Stimulated activated CD8-positive, alpha-beta memory T cell treated with anti-CD3 and anti-CD28 coated beads, Interleukin-12 subunit alpha, Interleukin-12 subunit beta, amount 100 ng/mL, for 1 hour (primary cell): ENCODE results near the gene GRAMD1A.
"Not testable (repeated sequence)": the region's sequence is repeated elsewhere in the genome, so short reads cannot be mapped to it uniquely, and the experiment has no call there.

Experiments
- DNase-seq: peaks from one replicate; pipeline ENCODE4 v3.0.0-alpha.2; 2020; ENCODE audit warnings: low read depth

The GRAMD1A gene

GRCh38 chr19:34979819-34980640, 20.1 kb upstream of the GRAMD1A start:
- DNase-seq, result no peak

- no peak for DNase-seq
Observed at GRCh38 chr19:34982275-34982674, 17.8 kb upstream of the GRAMD1A start.

GRCh38 chr19:34983786-34984185, 16.3 kb upstream of the GRAMD1A start:
- no peak for DNase-seq

- no peak for DNase-seq
Observed at GRCh38 chr19:34984287-34984686, 15.8 kb upstream of the GRAMD1A start.

GRCh38 chr19:34985249-34986022, 14.7 kb upstream of the GRAMD1A start:
- DNase-seq, result no peak

GRCh38 chr19:34988119-34988518, 12.0 kb upstream of the GRAMD1A start:
- no peak for DNase-seq

- DNase-seq, result no peak
Observed at GRCh38 chr19:34989298-34989697, 10.8 kb upstream of the GRAMD1A start.

GRCh38 chr19:34990578-34991192, 9.4 kb upstream of the GRAMD1A start:
- no peak for DNase-seq

GRCh38 chr19:34991542-34992333, 8.4 kb upstream of the GRAMD1A start:
- DNase-seq, result no peak

GRCh38 chr19:34992582-34992981, 7.5 kb upstream of the GRAMD1A start:
- not testable (repeated sequence) for DNase-seq

GRCh38 chr19:34994286-34994642, 5.9 kb upstream of the GRAMD1A start:
- DNase-seq, result no peak

GRCh38 chr19:34994643-34995541, 5.2 kb upstream of the GRAMD1A start:
- DNase-seq, result no peak

GRCh38 chr19:34995551-34995950, 4.6 kb upstream of the GRAMD1A start:
- DNase-seq, result no peak

GRCh38 chr19:34997071-34997617, 3.0 kb upstream of the GRAMD1A start:
- DNase-seq, result no peak

- DNase-seq, result not testable (repeated sequence)
Observed at GRCh38 chr19:34998224-34998623, 1.9 kb upstream of the GRAMD1A start.

GRCh38 chr19:34998777-34999497, 1.2 kb upstream of the GRAMD1A start:
- DNase-seq, result no peak

- no peak for DNase-seq
Observed at GRCh38 chr19:35000338-35000646, 169 bp downstream of the GRAMD1A start.

- DNase-seq, result peak; percentile 23
Observed at GRCh38 chr19:35000647-35001501, 751 bp downstream of the GRAMD1A start.

- no peak for DNase-seq
Observed at GRCh38 chr19:35002037-35002535, 2.0 kb downstream of the GRAMD1A start.
